K562 (cell line): ENCODE data around the gene SNTG2. TPM values are rescaled to one million over a fixed set of nuclear protein-coding genes. Genes with fewer than 3 reads are reported as not detected.

Experiments used
- ATAC-seq: fragments of 200-7000 bp; cut with Tn5 transposase; 3 replicates; pipeline ENCODE4 v1.9.1; 2020; ENCODE audit warnings: moderate library complexity
- BruUV-seq: library from RNA; stranded (reverse); fragments of 400-500 nt; replicated peaks from 2 replicates; lab custom pipeline; 2021; lab: Mats Ljungman, UMichigan
- CTCF ChIA-PET: fragments of 300-600 bp; formaldehyde crosslinking; extraction: SDS; loops from one replicate; lab custom pipeline; 2021; ENCODE audit warnings: low intra/inter-chr PET ratio; lab: Yijun Ruan, JAX
- POLR2A ChIA-PET: fragments of 300-600, 350-650 bp; sonication (Branson Sonifier 250); formaldehyde crosslinking; extraction: SDS; loops from one replicate; lab custom pipeline; 2021; ENCODE audit warnings: antibody characterized with exemption, inconsistent platforms; lab: Yijun Ruan, JAX
- DNase-seq, 4 experiments: peaks; one replicate each; pipeline versions ENCODE4 v3.0.0 to v3.0.0-alpha.2; 2011 to 2018; ENCODE audit warnings: low spot score in 3 of 4, mixed read lengths in 3 of 4; ENCODE audit errors: extremely low read depth in 1 of 4
- FAIRE-seq: peaks from 2 replicates; lab custom pipeline; 2011; peaks lifted over from hg19 to GRCh38; lab: Jason Lieb, UNC
- H2AFZ ChIP-seq: 2 replicates; pipeline ENCODE4 v1.6.0; 2011; ENCODE audit warnings: low read depth, low read length, control low read depth, inconsistent platforms
- H3K27ac ChIP-seq: fragments of 200-600 bp; 3 replicates; pipeline ENCODE4 v1.8.0; 2011; ENCODE audit warnings: low read depth, mild to moderate bottlenecking, control low read depth, inconsistent platforms, low read length, moderate library complexity, mixed read lengths; ENCODE audit errors: extremely low read depth
- H3K27me3 ChIP-seq, 2 experiments: fragments of 300-600 bp in 1 of 2; 2 replicates in 1 of 2; 3 replicates in 1 of 2; pipeline versions ENCODE4 v1.6.0 to v1.8.0; 2011; ENCODE audit warnings: inconsistent platforms in 2 of 2, low read length in 2 of 2, mild to moderate bottlenecking in 1 of 2, mixed read lengths in 1 of 2, moderate library complexity in 1 of 2; ENCODE audit not compliant: control insufficient read depth in 2 of 2, insufficient read depth in 2 of 2
- H3K36me3 ChIP-seq: fragments of 300-600 bp; 3 replicates; pipeline ENCODE4 v1.8.0; 2011; ENCODE audit warnings: mild to moderate bottlenecking, low read length, inconsistent platforms; ENCODE audit not compliant: control insufficient read depth, insufficient read depth
- H3K4me1 ChIP-seq, 2 experiments: fragments of 200-600 bp in 1 of 2; replicated peaks in 1 of 2; 2 replicates in 1 of 2; 3 replicates in 1 of 2; pipeline versions ENCODE4 v1.5.1 to v1.8.0; 2011; ENCODE audit warnings: inconsistent platforms in 2 of 2, low read length in 2 of 2, mild to moderate bottlenecking in 1 of 2, mixed read lengths in 1 of 2, moderate library complexity in 1 of 2; ENCODE audit not compliant: control insufficient read depth in 2 of 2, insufficient read depth in 2 of 2
- H3K4me2 ChIP-seq: 2 replicates; pipeline ENCODE4 v1.6.1; 2011; ENCODE audit warnings: low read length, control low read depth, inconsistent platforms, mixed read lengths; ENCODE audit not compliant: insufficient read depth
- H3K4me3 ChIP-seq: fragments of 200-600 bp; sonication (generic), shearing (Covaris generic); 2 replicates; pipeline ENCODE4 v1.5.1; 2016; ENCODE audit warnings: control low read depth, inconsistent platforms
- H3K79me2 ChIP-seq: fragments of 200-600 bp; 3 replicates; pipeline ENCODE4 v1.8.0; 2011; ENCODE audit warnings: low read length, inconsistent platforms; ENCODE audit not compliant: control insufficient read depth, insufficient read depth
- H3K9ac ChIP-seq, 2 experiments: 2 replicates each; pipeline versions ENCODE4 v1.6.0 to v1.6.1; 2011; ENCODE audit warnings: low read depth in 2 of 2, low read length in 2 of 2, control low read depth in 1 of 2, inconsistent platforms in 1 of 2, mild to moderate bottlenecking in 1 of 2, mixed read lengths in 1 of 2; ENCODE audit not compliant: insufficient read depth in 1 of 2
- H3K9me1 ChIP-seq: one replicate; pipeline ENCODE4 v1.6.0; 2011; ENCODE audit warnings: inconsistent platforms, mild to moderate bottlenecking, low read length, moderate library complexity; ENCODE audit not compliant: control insufficient read depth, insufficient read depth
- H3K9me3 ChIP-seq: replicated peaks from 2 replicates; pipeline ENCODE4 v1.5.1; 2011; ENCODE audit warnings: low read depth, low read length, inconsistent platforms; ENCODE audit not compliant: control insufficient read depth, insufficient read depth
- H4K20me1 ChIP-seq: replicated peaks from 2 replicates; pipeline ENCODE4 v1.6.1; 2011; ENCODE audit warnings: low read length, inconsistent platforms, mixed read lengths; ENCODE audit not compliant: control insufficient read depth, insufficient read depth
- ATF2 ChIP-seq: sonication (generic); formaldehyde crosslinking; IDR thresholded peaks from 2 replicates; pipeline ENCODE4 v1.8.1; 2022; ENCODE audit warnings: missing genetic modification reagents
- BRD4 ChIP-seq: fragments of 200-600 bp; sonication (generic); IDR thresholded peaks from 2 replicates; pipeline ENCODE4 v1.6.1; 2017; ENCODE audit warnings: inconsistent platforms
- CBX1 ChIP-seq: sonication (generic); IDR thresholded peaks from 2 replicates; pipeline ENCODE4 v1.6.1; 2016; ENCODE audit warnings: antibody characterized with exemption, low read depth, mild to moderate bottlenecking
- E2F5 ChIP-seq: sonication (generic); formaldehyde crosslinking; IDR thresholded peaks from 2 replicates; pipeline ENCODE4 v1.8.0; 2022; ENCODE audit warnings: mild to moderate bottlenecking, missing genetic modification reagents
- FUS ChIP-seq: fragments of 200-400 bp; formaldehyde crosslinking; optimal IDR thresholded peaks from 2 replicates; pipeline ENCODE3; 2017; ENCODE audit warnings: low read depth, low read length
- MED1 ChIP-seq: sonication (generic); formaldehyde crosslinking; IDR thresholded peaks from 2 replicates; pipeline ENCODE4 v1.8.1; 2023; ENCODE audit warnings: missing genetic modification reagents, borderline replicate concordance
- POLR2G ChIP-seq: fragments of 200-400 bp; formaldehyde crosslinking; IDR thresholded peaks from 2 replicates; pipeline ENCODE4 v1.6.1; 2017; ENCODE audit warnings: low read depth, mild to moderate bottlenecking, antibody characterized with exemption, low read length, moderate library complexity
- PTBP1 ChIP-seq: fragments of 200-400 bp; formaldehyde crosslinking; IDR thresholded peaks from 2 replicates; pipeline ENCODE4 v1.6.1; 2017; ENCODE audit warnings: low read depth, low read length
- SAFB ChIP-seq: fragments of 200-400 bp; formaldehyde crosslinking; IDR thresholded peaks from 2 replicates; pipeline ENCODE4 v1.6.1; 2017; ENCODE audit warnings: low read depth, low read length, borderline replicate concordance
- TCF7 ChIP-seq: sonication (generic); IDR thresholded peaks from 2 replicates; pipeline ENCODE4 v1.6.1; 2016; ENCODE audit warnings: antibody characterized with exemption, borderline replicate concordance
- XRCC3 ChIP-seq: fragments of 450-650 bp; IDR thresholded peaks from 2 replicates; pipeline ENCODE4 v1.6.1; 2017; ENCODE audit warnings: mild to moderate bottlenecking, moderate library complexity
- ZBTB17 ChIP-seq: fragments of 450-650 bp; formaldehyde crosslinking; IDR thresholded peaks from 2 replicates; pipeline ENCODE4 v1.4.0; 2020; ENCODE audit warnings: mild to moderate bottlenecking
- ZNF121 ChIP-seq: sonication (generic); formaldehyde crosslinking; conservative IDR thresholded peaks from 2 replicates; pipeline ENCODE4 v1.8.0; 2022; ENCODE audit warnings: missing genetic modification reagents
- ZNF175 ChIP-seq: fragments of 200-800 bp; sonication (Bioruptor generic); IDR thresholded peaks from 2 replicates; pipeline ENCODE4 v1.6.1; 2016; ENCODE audit warnings: low read depth, mild to moderate bottlenecking, missing genetic modification characterization, missing compliant biosample characterization
- ZNF639 ChIP-seq, 2 experiments: fragments of 200-800 bp in 1 of 2; sonication (Bioruptor generic) in 1 of 2; sonication (generic) in 1 of 2; formaldehyde crosslinking in 1 of 2; IDR thresholded peaks in 1 of 2; conservative IDR thresholded peaks in 1 of 2; 2 replicates each; pipeline versions ENCODE4 v1.5.0 to v1.6.1; 2016 to 2020; ENCODE audit warnings: missing compliant biosample characterization in 1 of 2, missing genetic modification characterization in 1 of 2, missing genetic modification reagents in 1 of 2
- ZNF696 ChIP-seq: fragments of 250-450 bp; sonication (Bioruptor Pico); conservative IDR thresholded peaks from 2 replicates; pipeline ENCODE4 v1.4.0; 2020; ENCODE audit warnings: mild to moderate bottlenecking, moderate library complexity
- WGBS: fragments of 100-300 bp; shearing (Covaris generic); methylation state at CpG from one replicate; pipeline ENCODE4 v1.1.6; 2016; ENCODE audit warnings: low coverage, mixed read lengths; ENCODE audit not compliant: insufficient coverage; ENCODE audit errors: missing lambda C conversion rate; 5-methylcytosine and 5-hydroxymethylcytosine counted together
- in situ Hi-C: fragments of 300-500 bp; cut with MboI; formaldehyde crosslinking; loops from 4 replicates; pipeline ENCODE4 v1.15.0; 2018; ENCODE audit warnings: inconsistent platforms, mixed read lengths
- intact Hi-C: fragments of 100-400 bp; cut with micrococcal nuclease; formaldehyde crosslinking; loops from 2 replicates; pipeline ENCODE4 v1.14.2; 2022
- polyA plus RNA-seq, 8 experiments: library from polyadenylated mRNA; depleted of rRNA in 4 of 8; stranded (reverse) in 5 of 8; unstranded in 3 of 8; fragments of >200 nt; fragmentation: Nextera tagmentation in 2 of 8; fragmentation: Illumina TruSeq in 1 of 8; extraction: Ambion mirVana in 2 of 8; extraction: Trizol in 1 of 8; gene quantifications; 2 replicates each; pipeline versions ENCODE4 v1.2.1 to v1.2.3, GENCODE V29; 2011 to 2014; ENCODE audit warnings: inconsistent platforms in 1 of 8, missing spikeins in 1 of 8
- total RNA-seq, 7 experiments: library from RNA; depleted of rRNA in 6 of 7; stranded (reverse); fragments of >200 nt in 6 of 7; fragmentation: Illumina TruSeq in 2 of 7; extraction: Trizol in 2 of 7; gene quantifications; 2 replicates each; pipeline versions ENCODE4 v1.2.1 to v1.2.3, GENCODE V29; 2011 to 2021; ENCODE audit warnings: low replicate concordance in 1 of 7
- TF ChIP-seq, protein P1 (sequence below): fragments of 150-350 bp; IDR thresholded peaks from 2 replicates; pipeline ENCODE4 v1.6.1; 2014; ENCODE audit warnings: low read depth, mild to moderate bottlenecking, low read length, borderline replicate concordance

Gene SNTG2
- total and polyA plus RNA-seq, 9 of the 15 experiments (the other 6 are each of a cell fraction or from before 2014, with no cell fraction given): not detected

DNA sequence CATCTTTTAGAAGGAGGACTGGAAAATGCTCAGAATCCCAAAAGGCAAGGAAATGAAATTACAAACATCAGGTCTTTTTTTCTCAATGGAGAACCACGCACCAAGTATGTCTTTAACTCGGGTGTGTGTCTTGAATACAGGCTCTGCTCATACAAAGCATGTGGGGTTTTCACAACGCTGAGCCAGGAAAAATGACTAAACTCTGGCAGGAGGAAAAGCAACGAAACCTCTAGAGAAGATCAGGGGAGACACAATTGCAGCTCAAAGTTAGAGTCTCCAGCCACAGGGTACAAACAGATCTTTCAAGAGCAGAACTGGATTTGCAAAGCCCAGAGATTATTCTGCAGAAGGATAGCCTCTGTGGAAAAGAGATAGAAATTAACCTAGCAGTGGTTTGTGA lies 419.8 kb downstream of the SNTG2 start:
- BruUV-seq: no TSS peak
- H3K4me3 ChIP-seq: no peak overlapping the region
- in situ Hi-C loops: no loop called here
- TF ChIP-seq MED1 (CRISPR knock-in tag) (no peak), PTBP1 (no peak), E2F5 (CRISPR knock-in tag) (no peak), XRCC3 (no peak), TCF7 (no peak), ZBTB17 (no peak), ATF2 (CRISPR knock-in tag) (no peak), ZNF175 (CRISPR knock-in tag) (no peak), POLR2G (no peak), SAFB (no peak), ZNF639 (CRISPR knock-in tag; conservative IDR thresholded peaks at IDR 0.05 in 1 of 2, IDR thresholded peaks at IDR 0.05 in 1 of 2) (no peak), BRD4 (no peak), ZNF696 (no peak), ZNF121 (CRISPR knock-in tag) (no peak), CBX1 (no peak), FUS (no peak)
- TF ChIP-seq, protein P1, sequence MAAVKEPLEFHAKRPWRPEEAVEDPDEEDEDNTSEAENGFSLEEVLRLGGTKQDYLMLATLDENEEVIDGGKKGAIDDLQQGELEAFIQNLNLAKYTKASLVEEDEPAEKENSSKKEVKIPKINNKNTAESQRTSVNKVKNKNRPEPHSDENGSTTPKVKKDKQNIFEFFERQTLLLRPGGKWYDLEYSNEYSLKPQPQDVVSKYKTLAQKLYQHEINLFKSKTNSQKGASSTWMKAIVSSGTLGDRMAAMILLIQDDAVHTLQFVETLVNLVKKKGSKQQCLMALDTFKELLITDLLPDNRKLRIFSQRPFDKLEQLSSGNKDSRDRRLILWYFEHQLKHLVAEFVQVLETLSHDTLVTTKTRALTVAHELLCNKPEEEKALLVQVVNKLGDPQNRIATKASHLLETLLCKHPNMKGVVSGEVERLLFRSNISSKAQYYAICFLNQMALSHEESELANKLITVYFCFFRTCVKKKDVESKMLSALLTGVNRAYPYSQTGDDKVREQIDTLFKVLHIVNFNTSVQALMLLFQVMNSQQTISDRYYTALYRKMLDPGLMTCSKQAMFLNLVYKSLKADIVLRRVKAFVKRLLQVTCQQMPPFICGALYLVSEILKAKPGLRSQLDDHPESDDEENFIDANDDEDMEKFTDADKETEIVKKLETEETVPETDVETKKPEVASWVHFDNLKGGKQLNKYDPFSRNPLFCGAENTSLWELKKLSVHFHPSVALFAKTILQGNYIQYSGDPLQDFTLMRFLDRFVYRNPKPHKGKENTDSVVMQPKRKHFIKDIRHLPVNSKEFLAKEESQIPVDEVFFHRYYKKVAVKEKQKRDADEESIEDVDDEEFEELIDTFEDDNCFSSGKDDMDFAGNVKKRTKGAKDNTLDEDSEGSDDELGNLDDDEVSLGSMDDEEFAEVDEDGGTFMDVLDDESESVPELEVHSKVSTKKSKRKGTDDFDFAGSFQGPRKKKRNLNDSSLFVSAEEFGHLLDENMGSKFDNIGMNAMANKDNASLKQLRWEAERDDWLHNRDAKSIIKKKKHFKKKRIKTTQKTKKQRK: no peak

More for the DNA sequence above, 419.8 kb downstream of the SNTG2 start:
- no peak for FAIRE-seq
- no peaks in the 10 kb centered on the region for H3K9me3 ChIP-seq
- H3K9ac ChIP-seq: no peak overlapping the region
- H3K9me1 ChIP-seq: no peaks in the 10 kb centered on the region
- CTCF ChIA-PET: no interaction called here
- intact Hi-C loops: no loop called here
- no peak for ATAC-seq
- H2AFZ ChIP-seq: no peak overlapping the region
- WGBS: 0% methylated on average over 4 of the region's 4 CpGs
- H3K27me3 ChIP-seq: peaks cover 3 to 17% of the 10 kb centered on the region in 2 experiments; a peak in 4 of 5 replicates
- no peaks in the 10 kb centered on the region for H3K4me1 ChIP-seq
- no peaks in the 10 kb centered on the region for H3K36me3 ChIP-seq
- no peaks in the 10 kb centered on the region for H4K20me1 ChIP-seq
- H3K4me2 ChIP-seq: no peak overlapping the region
- DNase-seq: no peak
- H3K79me2 ChIP-seq: no peaks in the 10 kb centered on the region
- H3K27ac ChIP-seq: no peak overlapping the region
- POLR2A ChIA-PET: interaction anchor here (0.8 kb wide), 1 partner anchor 1152 kb away, joined by 3 read pairs; no protein-coding TSS in a partner anchor
